ENCODE results near the gene MICOS13. TPM values are rescaled to one million over a fixed set of nuclear protein-coding genes. Genes with fewer than 3 reads are reported as not detected.

MICOS13 gene
- total and polyA plus RNA-seq, 5 experiments from 2014 or later = 40.1 to 110 (median 95.5) TPM

DNA sequence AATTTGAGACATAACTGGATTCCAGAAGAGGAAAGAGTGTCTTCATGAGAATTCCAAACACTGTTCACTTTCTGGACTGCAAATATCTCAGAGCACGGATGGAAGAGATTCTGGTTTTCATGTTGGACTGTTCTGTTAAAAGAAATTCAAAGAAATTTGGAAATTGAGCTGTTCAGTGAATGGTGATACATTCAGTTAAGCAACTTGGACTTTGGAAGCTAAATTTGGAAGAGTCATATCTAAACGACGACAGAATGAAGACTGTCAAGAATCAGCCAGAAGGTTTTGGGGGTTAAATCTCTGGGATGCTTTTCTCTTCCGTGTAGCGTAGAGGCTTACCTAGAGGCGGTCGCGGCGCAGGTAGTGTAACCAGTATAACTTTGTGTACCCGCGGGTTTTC is 31.9 kb downstream of the MICOS13 start:
- Mint-ChIP-seq H3K4me1 (peaks cover 15 to 36% (median 20%) of the 10 kb centered on the region in 4 donors), H3K4me3 (no peak overlapping the region), H3K9me3 (no peaks in the 10 kb centered on the region), H3K36me3 (peaks cover 5 to 92% (median 21%) of the 10 kb centered on the region in 3 donors), H3K27ac (peak overlapping the region in 2 of 10 donors; percentile 29 to 73), H3K27me3 (no peaks in the 10 kb centered on the region)
- POLR2A ChIA-PET = interaction anchor here (0.5 to 0.6 kb wide), 3 partner anchors 24 to 1778 kb away, joined by 3 to 6 read pairs (median 5); partner anchors contain the start of gene DUS3L
- ATAC-seq (no peak), DNase-seq (no peak)

DNA sequence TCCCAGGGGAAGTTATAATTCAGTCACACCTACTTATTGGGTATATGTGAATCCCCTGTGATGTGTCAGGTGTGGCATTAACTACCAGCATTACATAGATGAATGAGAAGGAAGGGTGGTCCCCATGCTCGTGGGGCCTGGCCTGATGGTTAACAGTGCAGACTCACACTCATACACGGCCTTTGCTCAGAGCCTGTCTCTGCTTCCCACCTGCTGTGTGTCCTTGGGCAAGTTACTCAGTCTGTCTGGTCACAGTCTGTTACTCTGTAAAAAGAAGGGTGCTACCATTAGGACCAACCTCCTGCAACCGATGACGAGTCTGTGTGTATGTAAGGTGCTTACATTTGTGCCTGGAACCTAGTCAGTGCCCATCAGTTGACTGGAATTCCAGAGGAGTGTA is 33.6 kb downstream of the MICOS13 start:
- ATAC-seq = no peak
- peak overlapping the region in 6 of 10 donors; percentile 23 to 83 (median 36) for H3K27ac Mint-ChIP-seq
- no peak for DNase-seq
- POLR2A ChIA-PET = no interaction called here
- H3K36me3 Mint-ChIP-seq = peaks cover 5 to 93% (median 20%) of the 10 kb centered on the region in 3 donors
- no peaks in the 10 kb centered on the region for H3K9me3 Mint-ChIP-seq
- H3K4me3 Mint-ChIP-seq = no peak overlapping the region
- H3K27me3 Mint-ChIP-seq = no peaks in the 10 kb centered on the region
- H3K4me1 Mint-ChIP-seq = peaks cover 21 to 43% (median 33%) of the 10 kb centered on the region in 4 donors

DNA sequence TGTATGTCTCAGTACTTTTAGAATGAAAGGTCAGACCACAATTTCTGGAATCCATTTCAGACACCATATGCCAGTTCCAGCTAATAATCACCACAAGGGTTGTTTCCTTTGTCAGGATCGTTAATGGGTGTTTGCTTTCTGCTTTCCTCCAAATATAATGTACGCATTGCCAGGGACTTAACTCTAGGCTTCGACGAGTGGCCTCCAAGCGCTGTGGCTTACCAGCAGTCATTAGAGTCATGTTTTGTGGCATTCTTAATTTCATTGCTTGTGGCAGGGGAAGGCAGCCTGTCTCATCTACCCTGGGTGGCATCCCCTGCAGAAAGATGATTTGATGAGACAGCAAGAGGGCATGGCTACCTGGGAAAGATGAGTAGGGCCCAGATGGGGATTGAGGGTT is 34.9 kb downstream of the MICOS13 start:
- POLR2A ChIA-PET = no interaction called here
- H3K4me1 Mint-ChIP-seq = peaks cover 25 to 49% (median 41%) of the 10 kb centered on the region in 4 donors

DNA sequence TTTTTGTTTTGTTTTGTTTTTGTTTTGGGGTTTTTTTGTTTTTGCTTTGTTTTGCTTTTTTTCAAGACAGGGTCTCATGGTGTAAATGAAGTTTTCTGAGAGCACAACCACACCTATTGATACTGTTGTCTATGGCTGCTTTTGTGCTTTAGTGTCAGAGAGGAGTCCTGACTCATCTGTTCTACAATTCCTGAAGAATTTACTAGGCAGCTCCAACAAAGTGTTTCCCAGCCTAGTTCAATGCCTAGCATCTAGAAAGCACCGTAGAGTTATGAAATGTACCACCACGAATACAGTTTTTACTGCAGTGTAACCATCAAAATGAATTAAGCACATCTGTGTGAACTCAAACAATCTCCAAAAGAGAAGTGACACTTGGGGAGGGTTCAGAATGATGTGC is 36.3 kb downstream of the MICOS13 start:
- H3K27ac Mint-ChIP-seq = peak overlapping the region in 4 of 10 donors; percentile 19 to 80 (median 70)
- H3K4me1 Mint-ChIP-seq = peaks cover 27 to 58% (median 44%) of the 10 kb centered on the region in 4 donors
- no peaks in the 10 kb centered on the region for H3K27me3 Mint-ChIP-seq
- no peaks in the 10 kb centered on the region for H3K9me3 Mint-ChIP-seq
- no peak overlapping the region for H3K4me3 Mint-ChIP-seq
- no peak for ATAC-seq
- POLR2A ChIA-PET = interaction anchor here (0.6 kb wide), 1 partner anchor 12 kb away, joined by 4 read pairs; no protein-coding TSS in a partner anchor
- peaks cover 5 to 92% (median 16%) of the 10 kb centered on the region in 3 donors for H3K36me3 Mint-ChIP-seq
- DNase-seq = no peak

More for the DNA sequence above, 34.9 kb downstream of the MICOS13 start:
- peaks cover 5 to 93% (median 21%) of the 10 kb centered on the region in 3 donors for H3K36me3 Mint-ChIP-seq
- peak overlapping the region in 1 of 10 donors; percentile 8 for H3K4me3 Mint-ChIP-seq
- no peak for DNase-seq
- H3K27me3 Mint-ChIP-seq = no peaks in the 10 kb centered on the region
- no peaks in the 10 kb centered on the region for H3K9me3 Mint-ChIP-seq
- peak overlapping the region in 6 of 10 donors; percentile 18 to 83 (median 52) for H3K27ac Mint-ChIP-seq
- no peak for ATAC-seq

DNA sequence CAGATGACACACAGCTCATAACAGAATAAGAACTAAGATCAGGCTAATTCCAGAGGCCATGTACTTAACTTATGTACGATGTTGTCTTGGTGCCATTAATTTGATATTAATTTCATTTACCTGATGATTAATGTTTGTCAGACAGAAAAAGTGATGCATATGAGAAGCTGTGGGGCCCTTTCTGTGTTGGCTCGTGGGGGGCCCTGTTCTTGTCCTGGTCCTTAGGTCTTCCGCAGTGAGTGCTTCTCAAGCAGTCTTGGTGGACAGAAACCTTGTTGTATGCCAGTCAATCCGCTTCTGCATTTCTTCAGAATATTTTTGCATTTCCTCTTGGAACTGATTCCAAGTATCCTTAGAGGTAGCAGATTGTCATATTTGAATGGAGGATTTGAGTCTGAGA is 37.3 kb downstream of the MICOS13 start:
- Mint-ChIP-seq H3K4me3 (no peak overlapping the region), H3K4me1 (peaks cover 27 to 63% (median 42%) of the 10 kb centered on the region in 4 donors), H3K27ac (peak overlapping the region in 2 of 10 donors; percentile 9 to 40), H3K27me3 (no peaks in the 10 kb centered on the region), H3K9me3 (no peaks in the 10 kb centered on the region), H3K36me3 (peaks cover under 1 to 91% (median 12%) of the 10 kb centered on the region in 3 donors)
- DNase-seq (no peak), ATAC-seq (no peak)
- POLR2A ChIA-PET = interaction anchor here (0.6 to 0.7 kb wide), 3 partner anchors 33 to 583 kb away, joined by 3 to 6 read pairs (median 4); no protein-coding TSS in a partner anchor

DNA sequence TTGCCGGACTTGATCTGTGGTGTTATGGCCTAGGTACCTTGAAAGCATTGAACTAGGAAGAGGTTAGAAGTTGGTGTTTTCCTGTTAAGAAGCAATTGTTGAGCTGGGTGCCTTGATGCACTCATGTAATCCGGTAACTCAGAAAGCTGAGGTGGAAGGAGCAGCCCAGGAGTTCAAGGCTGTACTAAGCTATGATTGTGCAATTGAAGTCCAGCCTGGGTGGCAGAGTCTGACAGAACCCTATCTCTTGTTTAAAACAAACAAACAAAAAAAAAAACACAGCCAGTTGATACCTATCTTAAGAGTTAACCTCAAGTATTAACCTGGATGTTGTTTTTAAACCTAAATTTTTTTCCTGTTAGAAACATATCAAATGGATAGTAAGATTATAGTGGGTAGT is 38.1 kb downstream of the MICOS13 start:
- POLR2A ChIA-PET = interaction anchor here (0.6 to 0.7 kb wide), 2 partner anchors 20 to 48 kb away, joined by 4 to 6 read pairs; no protein-coding TSS in a partner anchor
- H3K4me1 Mint-ChIP-seq = peaks cover 29 to 71% (median 49%) of the 10 kb centered on the region in 4 donors
- DNase-seq (no peak), ATAC-seq (no peak)
- no peak overlapping the region for H3K4me3 Mint-ChIP-seq
- no peaks in the 10 kb centered on the region for H3K9me3 Mint-ChIP-seq
- H3K27ac Mint-ChIP-seq = peak overlapping the region in 6 of 10 donors; percentile 0 to 72 (median 50)
- peaks cover 0 to 88% (median 9%) of the 10 kb centered on the region in 3 donors for H3K36me3 Mint-ChIP-seq
- H3K27me3 Mint-ChIP-seq = no peaks in the 10 kb centered on the region

DNA sequence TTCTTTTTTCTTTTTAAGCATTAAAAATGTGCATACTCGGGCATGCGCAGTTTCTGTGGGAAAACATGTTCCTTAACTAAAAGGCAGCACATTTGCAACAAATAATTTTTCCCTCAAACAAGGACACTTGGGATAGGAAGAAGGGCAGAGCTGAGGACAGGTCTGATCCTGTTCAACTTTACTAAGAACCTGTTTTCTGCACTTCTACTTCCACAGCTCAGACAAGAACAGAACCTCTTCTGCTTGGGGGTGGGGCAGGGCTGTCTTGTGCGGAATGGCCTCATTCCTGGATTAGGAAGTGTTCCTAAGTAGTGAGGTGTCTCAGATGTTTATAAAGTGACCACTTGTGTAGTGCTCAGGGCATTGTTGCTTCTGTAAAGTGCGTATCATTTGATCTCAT is 39.1 kb downstream of the MICOS13 start:
- DNase-seq (no peak), ATAC-seq (no peak)
- peak overlapping the region in 3 of 10 donors; percentile 0 to 77 (median 48) for H3K27ac Mint-ChIP-seq
- peaks cover 24 to 66% (median 44%) of the 10 kb centered on the region in 4 donors for H3K4me1 Mint-ChIP-seq
- POLR2A ChIA-PET = interaction anchor here (0.6 kb wide), 1 partner anchor 33 kb away, joined by 3 read pairs; no protein-coding TSS in a partner anchor
- H3K9me3 Mint-ChIP-seq = no peaks in the 10 kb centered on the region
- H3K4me3 Mint-ChIP-seq = peak overlapping the region in 2 of 10 donors; percentile 3 to 19
- no peaks in the 10 kb centered on the region for H3K27me3 Mint-ChIP-seq
- H3K36me3 Mint-ChIP-seq = peaks cover 0 to 81% (median 9%) of the 10 kb centered on the region in 3 donors

DNA sequence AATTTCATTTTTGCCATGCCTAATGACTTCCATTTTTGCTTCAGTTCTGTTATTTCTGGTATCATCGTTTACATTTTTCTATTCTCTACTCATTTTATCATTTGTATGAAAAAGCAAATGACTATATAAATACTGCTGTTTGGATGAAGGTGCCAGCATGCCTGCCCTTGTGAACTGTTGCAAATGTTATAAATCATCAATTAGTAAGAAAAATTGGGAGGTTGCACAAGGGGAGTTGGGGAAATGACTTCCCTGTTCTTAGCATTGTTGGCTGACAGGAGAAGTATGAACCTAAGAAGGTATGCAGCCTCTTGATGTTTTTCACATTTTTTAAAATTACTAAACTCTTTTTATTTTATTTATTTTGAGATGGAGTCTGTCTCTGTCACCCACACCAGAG is 42.3 kb downstream of the MICOS13 start:
- POLR2A ChIA-PET = no interaction called here
- no peaks in the 10 kb centered on the region for H3K27me3 Mint-ChIP-seq
- H3K27ac Mint-ChIP-seq = peak overlapping the region in 2 of 10 donors; percentile 23 to 60
- peaks cover 22 to 74% (median 51%) of the 10 kb centered on the region in 4 donors for H3K4me1 Mint-ChIP-seq
- no peaks in the 10 kb centered on the region for H3K9me3 Mint-ChIP-seq
- H3K36me3 Mint-ChIP-seq = peaks cover 0 to 69% (median 9%) of the 10 kb centered on the region in 3 donors
- no peak for ATAC-seq
- H3K4me3 Mint-ChIP-seq = no peak overlapping the region
- DNase-seq = no peak

DNA sequence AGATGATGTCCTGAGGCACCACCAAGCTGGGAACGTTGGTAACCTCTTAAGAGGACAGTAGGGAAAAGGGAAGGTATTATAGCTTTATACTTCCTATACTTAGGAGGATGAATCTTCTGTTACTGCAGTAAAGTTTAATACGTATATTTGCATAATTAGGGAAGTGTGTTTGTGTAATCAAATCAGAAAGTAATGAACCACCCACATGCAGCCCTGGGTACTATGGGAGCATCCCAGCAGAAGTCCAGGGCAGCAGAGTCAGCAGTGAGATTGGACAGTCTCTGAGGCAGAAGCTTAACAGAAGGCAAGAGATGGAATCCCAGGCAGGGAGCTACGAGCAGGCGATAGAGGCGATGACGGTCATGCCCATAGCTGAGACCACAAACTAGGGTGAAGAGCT is 44.9 kb downstream of the MICOS13 start:
- POLR2A ChIA-PET = interaction anchor here (3.2 kb wide), 1 partner anchor 13 kb away, joined by 8 read pairs; the partner anchor contains the start of genes SAFB and SAFB2
- ATAC-seq = no peak
- DNase-seq = no peak
- H3K36me3 Mint-ChIP-seq = peaks cover 0 to 65% (median 0%) of the 10 kb centered on the region in 3 donors
- no peaks in the 10 kb centered on the region for H3K27me3 Mint-ChIP-seq
- H3K4me3 Mint-ChIP-seq = peak overlapping the region in 2 of 10 donors; percentile 24 to 28
- H3K9me3 Mint-ChIP-seq = no peaks in the 10 kb centered on the region
- H3K27ac Mint-ChIP-seq = peak overlapping the region in 7 of 10 donors; percentile 3 to 85 (median 18)
- H3K4me1 Mint-ChIP-seq = peaks cover 29 to 78% (median 57%) of the 10 kb centered on the region in 4 donors

DNA sequence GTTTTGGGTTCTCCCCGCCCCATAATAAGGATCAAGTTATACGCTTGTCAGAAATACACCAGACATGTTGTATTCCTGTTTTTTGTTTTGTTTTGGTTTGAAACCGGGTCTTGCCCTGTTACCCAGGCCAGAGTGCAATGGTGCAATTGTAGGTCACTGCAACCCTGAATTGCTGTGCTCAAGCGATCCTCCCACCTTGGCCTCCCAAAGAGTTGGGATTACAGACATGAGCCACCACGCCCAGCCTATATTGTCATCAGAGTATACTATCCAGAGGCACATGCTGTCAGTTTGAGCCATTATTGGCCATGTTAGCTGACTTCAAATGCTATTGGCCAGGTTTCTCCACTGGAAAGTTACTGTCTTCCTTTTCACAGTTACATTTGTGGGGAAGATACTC is 47.7 kb downstream of the MICOS13 start:
- no peak for ATAC-seq
- Mint-ChIP-seq H3K9me3 (no peaks in the 10 kb centered on the region), H3K4me3 (peak overlapping the region in 7 of 10 donors; percentile 7 to 57 (median 42)), H3K4me1 (peaks cover 28 to 86% (median 73%) of the 10 kb centered on the region in 4 donors), H3K27ac (peak overlapping the region in 8 of 10 donors; percentile 13 to 74 (median 42)), H3K27me3 (no peaks in the 10 kb centered on the region), H3K36me3 (peaks cover under 1 to 74% (median 7%) of the 10 kb centered on the region in 3 donors)
- POLR2A ChIA-PET = no interaction called here
- DNase-seq = no peak

DNA sequence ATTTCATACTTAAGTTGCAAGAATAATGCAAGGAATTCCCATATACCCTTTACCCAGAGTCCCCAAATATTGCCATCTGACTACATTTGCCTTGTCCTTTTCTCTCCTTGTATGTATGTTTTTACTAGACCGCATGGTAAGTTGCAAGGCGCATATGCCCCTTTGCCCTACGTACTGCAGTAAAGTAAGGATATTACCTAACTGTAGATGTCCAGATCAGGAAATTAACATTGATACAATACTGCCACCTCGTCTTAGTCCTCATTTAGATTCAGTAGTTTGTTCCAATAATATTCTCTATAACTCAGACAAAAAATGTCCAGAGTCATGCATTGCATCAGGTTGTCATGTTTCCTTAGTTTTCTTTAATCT is 48.1 kb downstream of the MICOS13 start:
- H3K27me3 Mint-ChIP-seq = no peaks in the 10 kb centered on the region
- H3K36me3 Mint-ChIP-seq = peaks cover 4 to 76% (median 9%) of the 10 kb centered on the region in 3 donors
- POLR2A ChIA-PET = no interaction called here
- H3K4me3 Mint-ChIP-seq = peak overlapping the region in 8 of 10 donors; percentile 7 to 57 (median 45)
- H3K4me1 Mint-ChIP-seq = peaks cover 31 to 86% (median 74%) of the 10 kb centered on the region in 4 donors
- H3K9me3 Mint-ChIP-seq = no peaks in the 10 kb centered on the region
- DNase-seq = no peak
- no peak for ATAC-seq
- H3K27ac Mint-ChIP-seq = peak overlapping the region in 7 of 10 donors; percentile 26 to 74 (median 46)

DNA sequence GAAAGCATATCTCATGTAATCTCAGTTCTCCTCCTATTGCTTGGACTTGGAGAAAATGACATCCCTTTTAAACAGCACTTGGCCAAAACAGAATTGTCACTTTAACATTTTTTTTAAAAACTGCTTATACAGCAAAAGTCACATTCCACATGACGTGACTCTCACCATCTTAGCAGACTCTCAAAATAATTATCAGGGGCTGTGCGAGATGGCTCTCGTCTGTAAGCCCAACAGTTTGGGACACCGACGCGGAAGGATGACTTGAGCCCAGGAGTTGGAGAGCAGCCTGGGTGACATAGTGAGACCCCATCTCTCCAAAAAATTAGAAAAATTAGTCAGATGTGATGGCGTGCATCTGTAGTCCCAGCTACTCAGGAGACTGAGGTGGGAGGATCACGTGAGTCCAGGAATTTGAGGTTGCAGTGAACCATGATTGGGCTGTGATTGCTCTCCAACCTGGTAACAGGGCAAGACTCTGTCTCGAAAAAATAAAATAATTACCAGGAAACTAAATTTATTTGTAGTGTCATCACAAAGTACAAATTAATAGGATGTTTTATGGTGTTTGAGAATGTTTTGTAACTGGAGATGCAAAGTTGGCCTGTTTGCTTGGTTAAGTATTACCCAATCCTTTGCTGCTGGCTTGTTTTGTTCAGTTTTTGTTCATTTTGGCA is 48.6 kb downstream of the MICOS13 start:
- Mint-ChIP-seq H3K36me3 (peaks cover 4 to 81% (median 9%) of the 10 kb centered on the region in 3 donors), H3K27me3 (no peaks in the 10 kb centered on the region), H3K4me1 (peaks cover 31 to 90% (median 78%) of the 10 kb centered on the region in 4 donors), H3K9me3 (no peaks in the 10 kb centered on the region), H3K4me3 (peak overlapping the region; percentile 5 to 66 (median 41)), H3K27ac (peak overlapping the region in 7 of 10 donors; percentile 42 to 81 (median 53))
- POLR2A ChIA-PET = no interaction called here
- DNase-seq (no peak), ATAC-seq (no peak)

All from naive thymus-derived CD8-positive, alpha-beta T cell (primary cell).